GM21447 (cell line): ENCODE data around the gene SKIL.

Experiments
- ATAC-seq: cut with Tn5 transposase; IDR thresholded peaks from one replicate; pipeline ENCODE4 v1.9.1; 2021; ENCODE audit not compliant: unreplicated experiment

Gene SKIL

DNA sequence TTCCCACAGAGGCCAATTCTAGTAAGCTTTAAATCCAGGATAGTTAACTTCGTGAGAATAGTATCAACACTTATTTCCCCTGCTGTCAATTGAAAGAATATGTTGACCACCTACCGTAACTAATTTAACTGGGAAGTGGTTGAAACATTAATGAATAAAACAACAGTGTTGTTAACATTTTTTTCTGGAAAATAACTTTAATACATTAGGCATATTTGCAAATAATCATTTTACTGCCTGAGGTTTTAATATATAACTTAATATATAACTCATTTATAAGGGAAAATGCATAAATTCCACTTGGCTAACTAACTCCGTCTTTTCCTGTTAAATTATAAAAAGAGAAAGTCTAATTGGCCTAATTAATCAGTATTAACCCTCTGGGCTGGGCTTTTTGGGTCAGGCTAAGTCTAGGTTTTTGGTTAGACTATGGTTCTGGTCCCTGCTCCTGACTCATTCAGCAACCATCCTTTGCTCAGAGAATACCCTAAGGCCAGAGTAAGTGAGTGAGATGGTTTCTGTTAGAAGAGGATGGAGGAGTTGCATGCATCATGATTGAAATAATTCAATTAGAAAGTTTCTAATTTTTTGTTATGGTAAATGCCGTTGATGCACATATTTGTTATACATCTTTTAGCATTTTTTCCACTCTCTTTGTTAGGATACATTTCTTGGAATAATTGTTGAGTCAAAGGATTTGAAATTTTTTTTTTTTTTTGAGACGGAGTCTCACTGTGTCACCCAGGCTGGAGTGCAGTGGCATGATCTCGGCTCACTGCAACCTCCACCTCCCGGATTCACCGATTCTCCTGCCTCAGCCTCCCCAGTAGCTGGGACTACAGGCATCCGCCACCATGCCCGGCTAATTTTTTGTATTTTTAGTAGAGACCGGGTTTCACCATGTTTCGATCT lies 10.8 kb upstream of the SKIL start:
- ATAC-seq = no peak

DNA sequence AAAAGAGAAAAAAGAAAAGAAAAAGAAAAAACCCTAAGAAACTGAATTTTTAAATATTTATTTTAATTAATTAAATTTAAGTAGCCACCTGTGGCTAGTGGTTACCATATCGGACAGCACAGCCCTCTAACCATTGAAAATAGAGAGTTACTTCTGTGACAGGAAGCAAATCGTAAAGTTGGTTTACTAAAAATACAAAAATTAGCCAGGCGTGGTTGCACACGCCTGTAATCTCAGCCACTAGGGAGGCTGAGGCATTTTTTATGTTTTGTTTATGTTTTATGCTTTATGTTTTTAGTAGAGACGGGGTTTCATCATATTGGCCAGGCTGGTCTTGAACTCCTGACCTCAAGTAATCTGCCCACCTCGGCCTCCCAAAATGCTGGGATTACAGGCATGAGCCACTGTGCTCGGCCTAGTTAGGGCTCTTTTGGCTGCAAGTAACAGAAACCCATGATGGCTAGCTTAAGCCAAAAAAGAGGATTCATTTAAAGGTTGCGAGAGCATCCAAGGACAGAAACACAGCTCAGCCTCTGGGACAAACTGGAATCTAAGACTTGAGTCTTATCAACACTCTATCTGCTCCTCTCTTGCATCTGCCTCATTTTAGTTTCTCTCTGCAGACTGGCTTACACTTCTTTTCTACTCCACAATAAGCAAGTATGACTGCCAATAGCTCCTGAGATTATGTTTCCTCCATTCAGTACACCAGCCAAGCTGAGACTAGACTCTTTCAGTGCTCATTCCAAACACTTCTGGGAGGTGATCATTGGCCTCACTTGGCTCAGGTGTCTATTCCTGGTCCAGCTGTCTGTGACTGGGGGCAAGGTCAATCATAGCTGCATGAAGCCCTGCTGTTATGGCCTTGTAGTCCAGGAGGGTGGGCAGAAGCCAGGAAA lies 6.8 kb upstream of the SKIL start:
- ATAC-seq = peak; percentile 58

DNA sequence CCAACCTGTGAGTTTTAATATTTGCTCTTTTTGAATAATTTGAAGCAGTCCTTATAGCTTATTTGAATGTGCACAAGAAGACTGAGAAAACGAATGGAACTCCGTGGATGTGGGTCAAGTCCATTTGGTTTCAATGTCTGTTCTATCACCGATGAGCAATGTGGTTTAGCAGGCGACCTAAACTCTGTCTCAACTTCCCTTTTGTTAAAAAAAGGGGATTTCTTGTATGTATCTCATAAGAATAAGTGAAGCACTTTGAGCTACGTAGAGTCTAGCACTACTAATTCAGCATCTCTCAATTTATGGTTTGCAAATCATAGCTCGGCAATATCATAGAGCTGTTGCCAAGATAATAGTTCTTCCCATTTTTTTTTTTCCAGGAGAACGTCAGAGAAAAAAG lies 4.6 kb upstream of the SKIL start:
- no peak for ATAC-seq

DNA sequence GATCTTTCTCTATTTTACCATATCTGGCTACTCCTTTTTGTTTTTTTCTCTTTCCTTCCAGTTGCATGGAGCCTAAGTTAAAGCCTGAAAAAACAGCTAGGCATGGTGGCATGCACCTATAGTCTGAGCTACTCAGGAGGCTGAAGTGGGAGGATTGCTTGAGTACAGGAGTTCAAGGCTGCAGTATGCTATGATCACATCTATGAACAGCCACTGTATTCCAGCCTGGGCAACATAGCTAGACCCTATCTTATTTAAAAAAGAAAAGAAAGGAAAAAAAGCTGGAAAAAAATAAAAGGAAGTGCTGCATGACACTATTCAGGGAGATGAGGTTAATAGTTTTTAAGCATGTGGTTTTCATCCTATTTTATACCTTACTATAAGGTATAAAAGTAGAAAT lies 4.0 kb upstream of the SKIL start:
- no peak for ATAC-seq

DNA sequence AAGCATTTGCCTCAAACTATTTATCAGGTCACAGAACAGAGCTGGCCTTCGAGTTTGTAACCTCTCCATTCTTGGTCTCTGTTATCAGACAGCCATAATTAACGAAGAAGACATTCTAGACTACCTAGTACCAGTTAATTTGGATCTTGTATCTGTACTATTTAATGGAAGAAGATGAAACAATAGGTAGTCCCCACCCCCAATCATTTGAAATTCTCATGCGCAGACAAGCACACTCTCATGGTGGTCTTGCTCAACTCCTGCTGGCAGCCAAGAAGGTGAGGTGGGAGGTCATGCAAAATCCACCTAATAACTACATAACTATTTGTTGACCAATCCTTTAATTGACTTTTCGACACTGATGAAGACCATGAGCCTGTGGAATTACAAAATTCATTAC lies 2.8 kb upstream of the SKIL start:
- ATAC-seq = no peak

DNA sequence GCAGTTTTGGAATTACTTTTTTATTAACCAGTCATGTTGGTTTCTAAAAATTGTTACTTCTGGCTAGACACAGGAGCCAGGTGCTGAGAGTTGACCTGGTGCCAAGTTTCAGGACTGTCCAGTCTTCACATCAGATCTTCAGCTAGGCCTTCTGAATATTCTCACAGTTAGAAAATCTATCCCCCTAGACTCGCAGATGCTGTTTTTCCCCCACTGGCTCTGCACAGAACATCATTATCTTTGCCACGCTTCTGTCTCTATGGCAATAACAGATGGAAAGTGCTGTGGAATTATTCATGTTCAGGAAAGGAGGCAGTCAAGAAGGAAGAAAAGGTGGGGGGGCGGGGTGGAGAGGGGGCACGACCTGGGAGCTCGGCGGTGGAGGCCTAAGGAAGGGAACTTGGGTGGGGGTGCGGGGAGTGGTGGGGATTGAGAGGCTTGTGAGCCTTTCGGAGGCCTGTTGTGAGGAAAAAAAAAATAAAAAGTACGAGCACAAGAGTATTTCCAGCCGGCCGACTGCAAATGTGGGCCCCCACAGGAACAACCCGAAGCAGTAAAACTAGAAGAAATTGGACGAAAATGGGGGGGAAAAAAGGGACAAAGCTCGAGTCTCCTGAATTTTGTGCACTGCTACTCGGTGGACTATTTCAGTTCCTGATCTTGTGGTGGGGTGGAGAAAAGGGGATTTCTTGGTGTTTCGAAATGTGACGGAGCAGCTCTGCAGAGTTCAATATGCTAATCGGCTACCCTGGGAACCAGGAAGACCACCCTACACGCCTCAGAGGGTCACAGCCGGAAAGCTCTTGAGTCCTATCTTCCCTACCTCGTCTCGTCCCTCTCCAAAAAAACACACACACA lies 1.5 kb upstream of the SKIL start:
- ATAC-seq = peak; percentile 30

DNA sequence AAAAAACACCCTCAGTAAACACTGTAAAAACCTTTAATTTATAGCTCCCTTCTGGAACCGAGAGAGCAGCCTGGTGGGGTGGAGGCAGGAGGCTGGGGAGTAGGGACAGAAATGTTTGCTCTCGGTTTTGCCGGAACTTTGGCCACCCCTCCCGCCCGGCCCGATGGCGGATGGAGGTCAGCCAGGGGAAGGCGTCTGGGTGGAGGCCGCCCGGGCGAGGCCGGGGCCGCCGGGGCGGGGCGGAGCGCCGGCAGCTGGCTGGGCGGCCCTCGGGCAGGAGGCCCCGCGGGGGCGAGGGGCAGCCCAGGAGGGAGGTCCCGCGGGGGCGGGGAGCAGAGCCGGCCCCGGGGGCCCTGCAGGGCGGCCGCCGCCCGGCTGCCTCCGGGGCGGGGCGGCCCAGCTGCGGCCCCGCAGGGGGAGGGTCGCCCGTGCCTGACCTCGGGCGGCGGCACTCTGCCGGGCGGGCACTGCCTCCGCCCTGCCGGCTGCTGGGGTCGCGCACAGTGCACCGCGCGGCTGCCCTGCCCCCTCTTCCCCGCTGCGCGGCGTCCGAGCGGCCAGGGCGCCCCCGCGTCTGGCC lies 829 bp upstream of the SKIL start:
- ATAC-seq = peak; percentile 38

DNA sequence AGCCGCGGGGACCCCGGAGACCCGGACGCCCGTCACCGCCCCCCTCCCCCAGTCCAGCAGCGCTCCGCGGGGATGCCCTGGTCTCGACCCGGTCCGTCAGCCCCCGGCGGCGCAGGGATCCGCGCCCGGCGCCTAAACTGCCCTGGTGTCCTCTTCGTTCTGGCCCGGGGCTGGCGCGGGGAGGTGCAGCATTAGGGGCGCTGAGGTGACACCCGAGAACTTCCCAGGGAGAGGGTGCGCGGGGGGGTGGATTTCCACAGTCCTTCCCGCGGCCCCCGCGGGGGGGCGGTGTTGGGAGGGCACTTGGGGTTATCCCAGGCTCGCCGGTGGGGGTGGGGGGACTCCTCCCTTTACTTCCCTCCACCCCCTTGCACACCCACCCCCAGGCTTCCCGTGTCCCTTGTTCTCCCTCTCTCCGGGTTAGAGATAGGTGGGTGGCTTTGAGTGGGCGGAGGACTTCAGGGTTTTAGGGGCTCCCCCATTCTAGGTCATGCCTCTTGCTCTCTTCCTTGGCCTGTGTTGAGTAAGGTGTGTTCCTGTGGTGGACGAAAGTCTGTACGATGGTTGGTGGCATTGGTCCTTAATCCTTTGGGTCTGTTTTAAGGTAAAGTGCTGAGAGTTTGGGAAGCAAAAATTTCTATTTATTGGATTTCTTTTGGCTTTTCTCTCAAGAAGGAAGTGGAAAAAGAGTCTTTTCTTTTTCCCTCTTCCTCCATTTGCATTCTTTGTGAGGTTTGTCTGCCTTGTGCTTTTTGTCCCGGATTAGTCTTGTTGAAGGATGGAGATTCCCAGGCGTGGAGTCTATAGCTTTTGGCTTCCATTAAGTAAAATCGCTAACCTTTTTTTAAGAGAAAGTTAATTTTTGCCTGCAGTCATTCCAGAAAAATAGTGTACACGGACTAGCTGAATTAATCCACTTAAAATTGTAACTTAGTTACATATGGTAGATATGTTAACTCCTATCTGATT lies 811 bp downstream of the SKIL start:
- peak; percentile 17 for ATAC-seq

DNA sequence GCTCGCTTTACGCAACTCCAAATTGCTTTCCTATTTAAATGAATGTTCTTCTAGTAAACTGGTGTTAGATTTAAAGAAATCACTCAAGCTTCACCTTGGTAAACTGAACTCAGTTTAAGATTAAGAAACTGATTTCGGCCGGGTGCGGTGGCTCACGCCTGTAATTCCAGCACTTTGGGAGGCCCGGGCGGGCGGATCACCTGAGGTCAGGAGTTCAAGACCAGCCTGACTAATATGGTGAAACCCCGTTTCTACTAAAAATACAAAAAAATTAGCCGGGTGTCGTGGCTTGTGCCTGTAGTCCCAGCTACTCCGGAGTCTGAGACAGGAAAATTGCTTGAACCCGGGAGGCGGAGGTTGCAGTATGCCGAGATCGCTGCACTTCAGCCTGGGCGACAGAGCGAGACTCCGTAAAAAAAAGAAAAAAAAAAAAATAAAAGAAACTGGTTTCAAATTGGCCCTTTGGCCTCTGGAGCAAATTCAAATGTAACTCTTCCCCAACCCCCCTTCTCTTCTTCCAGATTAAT lies 1.7 kb downstream of the SKIL start:
- ATAC-seq = no peak

DNA sequence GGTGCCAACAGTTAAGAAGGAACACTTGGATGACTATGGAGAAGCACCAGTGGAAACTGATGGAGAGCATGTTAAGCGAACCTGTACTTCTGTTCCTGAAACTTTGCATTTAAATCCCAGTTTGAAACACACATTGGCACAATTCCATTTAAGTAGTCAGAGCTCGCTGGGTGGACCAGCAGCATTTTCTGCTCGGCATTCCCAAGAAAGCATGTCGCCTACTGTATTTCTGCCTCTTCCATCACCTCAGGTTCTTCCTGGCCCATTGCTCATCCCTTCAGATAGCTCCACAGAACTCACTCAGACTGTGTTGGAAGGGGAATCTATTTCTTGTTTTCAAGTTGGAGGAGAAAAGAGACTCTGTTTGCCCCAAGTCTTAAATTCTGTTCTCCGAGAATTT lies 3.0 kb downstream of the SKIL start:
- no peak for ATAC-seq

DNA sequence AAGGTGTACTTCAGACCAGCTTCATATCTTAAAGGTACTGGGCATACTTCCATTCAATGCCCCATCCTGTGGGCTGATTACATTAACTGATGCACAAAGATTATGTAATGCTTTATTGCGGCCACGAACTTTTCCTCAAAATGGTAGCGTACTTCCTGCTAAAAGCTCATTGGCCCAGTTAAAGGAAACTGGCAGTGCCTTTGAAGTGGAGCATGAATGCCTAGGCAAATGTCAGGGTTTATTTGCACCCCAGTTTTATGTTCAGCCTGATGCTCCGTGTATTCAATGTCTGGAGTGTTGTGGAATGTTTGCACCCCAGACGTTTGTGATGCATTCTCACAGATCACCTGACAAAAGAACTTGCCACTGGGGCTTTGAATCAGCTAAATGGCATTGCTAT lies 3.4 kb downstream of the SKIL start:
- no peak for ATAC-seq

DNA sequence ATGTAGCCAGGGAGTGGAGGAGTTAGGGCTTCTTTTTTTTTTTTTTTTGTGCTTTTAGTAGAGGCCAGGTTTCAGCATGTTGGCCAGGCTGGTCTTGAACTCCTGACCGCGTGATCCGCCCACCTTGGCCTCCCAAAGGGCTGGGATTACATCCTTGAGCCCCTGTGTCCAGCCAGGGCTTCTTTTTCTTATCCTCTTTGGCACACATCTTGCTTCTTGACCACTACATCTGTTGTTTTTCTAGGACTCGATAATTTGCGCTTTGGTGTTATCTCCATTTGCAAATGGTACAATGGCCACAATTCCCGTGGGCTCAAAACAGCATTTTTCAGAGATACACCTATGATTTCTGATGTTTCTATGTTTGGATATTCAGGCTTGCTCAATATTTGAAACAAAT lies 4.2 kb downstream of the SKIL start:
- no peak for ATAC-seq

DNA sequence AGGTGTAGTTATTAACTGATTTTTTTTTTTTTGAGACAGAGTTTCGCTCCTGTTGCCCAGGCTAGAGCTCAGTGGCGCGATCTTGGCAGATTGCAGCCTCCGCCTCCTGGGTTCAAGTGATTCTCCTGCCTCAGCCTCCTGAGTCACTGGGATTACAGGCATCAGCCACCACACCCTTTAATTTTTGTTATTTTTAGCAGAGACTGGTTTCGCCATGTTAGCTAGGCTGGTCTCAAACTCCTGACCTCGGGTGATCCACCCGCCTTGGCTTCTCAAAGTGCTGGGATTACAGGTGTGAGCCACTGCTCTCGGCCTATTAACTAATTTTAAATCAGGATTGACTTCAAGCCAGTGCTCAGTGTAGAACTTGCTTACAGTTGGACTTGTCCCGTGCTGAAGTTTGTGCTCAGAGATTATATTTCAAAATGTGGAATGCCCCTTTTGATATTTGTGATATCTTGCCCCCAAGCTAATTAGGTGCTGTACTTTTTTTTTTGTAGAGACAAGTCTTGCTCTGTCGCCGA lies 6.0 kb downstream of the SKIL start:
- no peak for ATAC-seq

DNA sequence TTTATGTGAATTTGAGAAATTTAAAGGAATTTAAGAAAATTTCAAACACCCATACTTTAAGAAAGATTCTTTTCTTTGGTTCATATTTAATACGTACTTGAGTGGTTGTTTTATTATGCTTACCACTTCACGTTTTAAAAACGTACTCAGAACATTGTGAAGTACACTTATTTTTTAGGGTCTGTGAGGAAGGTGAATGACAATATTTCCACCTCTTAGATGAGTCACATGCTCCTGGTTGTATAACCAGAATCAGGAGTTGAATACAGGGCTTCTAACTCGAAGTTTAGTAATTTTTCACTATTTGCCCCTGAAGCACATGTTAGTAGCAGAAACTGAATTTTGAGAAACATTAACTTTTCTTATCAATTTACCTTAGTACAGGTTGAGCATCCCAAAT lies 7.5 kb downstream of the SKIL start:
- no peak for ATAC-seq

DNA sequence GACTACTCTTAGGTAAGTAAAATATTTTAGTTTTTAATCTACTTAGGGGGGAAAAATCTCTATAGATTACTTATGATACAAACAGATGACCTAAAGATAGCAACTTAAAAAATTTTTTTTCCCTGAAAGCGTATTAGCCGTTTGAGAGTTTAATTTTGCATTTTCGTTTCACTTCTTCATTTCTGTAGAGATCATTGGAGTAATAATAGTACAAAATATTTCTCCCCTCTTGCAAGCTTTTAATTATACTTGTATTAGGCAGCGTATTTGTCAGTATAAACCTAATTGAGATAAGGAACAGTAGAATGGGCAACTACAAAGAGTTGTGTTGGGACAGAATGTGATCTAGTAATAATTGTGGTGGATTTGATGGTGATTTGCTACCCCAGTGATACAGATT lies 10.3 kb downstream of the SKIL start:
- ATAC-seq = no peak

DNA sequence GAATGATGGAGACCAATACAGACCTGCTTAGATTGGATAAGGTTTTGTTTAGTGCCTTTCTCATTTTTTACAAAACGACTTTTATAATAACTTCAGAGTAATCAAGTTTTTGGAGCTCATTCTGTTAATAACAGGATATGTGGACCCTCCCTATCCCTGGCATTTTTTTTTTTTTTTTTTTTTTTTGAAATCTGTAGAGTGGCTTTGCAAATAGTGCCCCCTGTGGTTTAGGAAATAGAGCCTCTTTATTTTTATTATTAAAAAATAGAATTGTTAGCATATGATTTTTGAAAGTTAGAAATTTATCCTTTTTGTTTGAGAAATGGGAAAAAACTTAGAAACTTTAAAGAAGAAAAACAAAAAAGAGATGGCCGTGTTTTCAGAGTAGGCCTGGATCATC lies 11.4 kb downstream of the SKIL start:
- no peak for ATAC-seq

DNA sequence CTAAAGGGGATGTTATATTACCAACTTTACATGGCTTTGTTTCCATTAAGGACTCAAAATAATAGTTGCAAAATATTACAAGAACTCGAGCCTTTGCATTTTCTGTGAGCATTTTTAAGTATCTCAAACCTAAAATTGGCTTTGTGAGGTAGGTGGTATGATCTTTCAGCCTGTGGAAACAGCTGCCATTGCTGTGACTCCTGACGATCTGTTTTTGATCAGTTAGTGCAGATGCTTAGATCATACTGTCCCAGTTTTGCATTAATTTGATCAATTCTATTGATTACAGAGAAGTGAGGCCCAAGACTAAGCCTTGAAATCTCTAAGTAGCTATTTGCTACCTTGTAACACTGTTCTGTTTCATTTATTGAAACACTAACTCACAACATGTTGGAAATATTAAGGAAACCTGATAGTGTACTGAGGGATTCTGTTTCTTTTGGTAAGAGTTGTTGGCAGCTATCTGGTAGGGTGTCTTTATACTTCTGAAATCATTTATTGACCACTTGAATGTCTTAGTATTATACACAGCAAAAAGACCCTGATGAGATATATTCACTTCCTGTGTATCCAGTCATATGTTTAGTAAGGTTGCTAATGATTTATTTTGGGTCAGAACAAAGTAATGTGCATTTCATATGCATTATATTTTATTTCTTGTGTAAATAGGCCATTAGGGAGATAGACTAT lies 14.8 kb downstream of the SKIL start:
- no peak for ATAC-seq

DNA sequence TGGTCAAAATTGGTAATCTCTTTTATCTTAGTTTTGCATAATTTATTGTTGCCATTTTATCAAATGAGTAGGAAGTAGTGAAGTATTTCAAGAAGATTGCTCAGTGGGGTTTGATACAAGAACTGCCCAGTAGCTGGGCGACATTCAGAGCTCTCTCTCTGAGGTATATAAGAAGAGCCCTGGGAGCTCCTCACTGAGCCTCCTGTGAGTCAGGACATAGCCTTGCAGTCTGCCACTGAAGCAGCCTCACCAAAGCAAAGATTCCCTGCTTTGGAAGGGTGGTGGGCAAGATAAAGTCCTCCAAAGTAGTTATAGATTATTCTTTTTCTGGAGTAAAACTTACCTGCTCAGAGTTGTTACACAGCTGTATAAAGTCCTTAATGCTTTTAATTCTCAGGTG lies 26.1 kb downstream of the SKIL start:
- no peak for ATAC-seq

DNA sequence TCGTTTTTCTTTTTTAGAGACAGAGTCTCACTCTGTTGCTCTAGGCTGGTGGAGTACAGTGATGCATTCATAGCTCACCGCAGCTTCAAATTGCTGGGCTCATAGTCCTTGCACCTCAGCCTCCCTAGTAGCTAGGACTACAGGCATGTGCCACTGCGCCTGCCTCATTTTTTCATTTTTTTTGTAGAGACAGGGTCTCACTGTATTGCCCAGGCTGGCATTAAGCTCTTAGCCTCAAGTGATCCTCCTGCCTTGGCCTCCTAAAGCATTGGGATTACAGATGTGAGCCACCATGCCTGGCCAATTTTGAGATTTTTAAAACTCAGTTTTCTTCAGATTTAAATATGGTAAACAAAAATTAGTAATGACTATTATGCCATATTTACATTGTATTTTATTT lies 29.0 kb downstream of the SKIL start:
- ATAC-seq = no peak
